HepG2 (cell line): ENCODE measurements around the gene ENDOG. TPM values are rescaled to one million over a fixed set of nuclear protein-coding genes. Genes with fewer than 3 reads are reported as not detected.

ENCODE experiments used
- ATF5 ChIP-seq: sonication (generic); formaldehyde crosslinking; IDR thresholded peaks from 2 replicates; pipeline ENCODE4 v1.4.0; 2020; ENCODE audit warnings: mild to moderate bottlenecking, low read depth, missing genetic modification reagents
- BRD4 ChIP-seq: sonication (generic); formaldehyde crosslinking; IDR thresholded peaks from 2 replicates; pipeline ENCODE4 v1.4.0; 2020; ENCODE audit warnings: missing genetic modification reagents
- CREBL2 ChIP-seq: sonication (generic); formaldehyde crosslinking; IDR thresholded peaks from 2 replicates; pipeline ENCODE4 v1.8.1; 2023; ENCODE audit warnings: missing genetic modification reagents, mild to moderate bottlenecking, borderline replicate concordance
- HDAC1 ChIP-seq: sonication (generic); formaldehyde crosslinking; IDR thresholded peaks from 2 replicates; pipeline ENCODE4 v1.5.1; 2020; ENCODE audit warnings: mild to moderate bottlenecking, missing genetic modification reagents
- IKZF4 ChIP-seq: sonication (generic); formaldehyde crosslinking; IDR thresholded peaks from 2 replicates; pipeline ENCODE4 v1.5.1; 2020; ENCODE audit warnings: borderline replicate concordance, mild to moderate bottlenecking, low read depth, missing genetic modification reagents; ENCODE audit errors: not compliant biosample characterization
- JUND ChIP-seq: sonication (generic); formaldehyde crosslinking; IDR thresholded peaks from 2 replicates; pipeline ENCODE4 v1.8.0; 2022; ENCODE audit warnings: mild to moderate bottlenecking, missing genetic modification reagents
- LBX2 ChIP-seq: sonication (generic); formaldehyde crosslinking; IDR thresholded peaks from 2 replicates; pipeline ENCODE4 v1.5.0; 2020; ENCODE audit warnings: missing genetic modification reagents, mild to moderate bottlenecking, borderline replicate concordance
- MAF1 ChIP-seq: sonication (generic); formaldehyde crosslinking; IDR thresholded peaks from 2 replicates; pipeline ENCODE4 v1.5.0; 2020; ENCODE audit warnings: missing genetic modification reagents, borderline replicate concordance
- TBL1XR1 ChIP-seq: fragments of 150-350 bp; IDR thresholded peaks from 2 replicates; pipeline ENCODE4 v1.6.1; 2014; ENCODE audit warnings: borderline replicate concordance, low read length; ENCODE audit not compliant: partially characterized antibody
- ZBTB20 ChIP-seq: sonication (generic); formaldehyde crosslinking; IDR thresholded peaks from 2 replicates; pipeline ENCODE4 v1.8.1; 2023; ENCODE audit warnings: missing genetic modification reagents, low read depth, mild to moderate bottlenecking, borderline replicate concordance
- ZBTB40 ChIP-seq, 2 experiments: fragments of 450-650 bp in 1 of 2; sonication (generic) in 1 of 2; formaldehyde crosslinking in 1 of 2; IDR thresholded peaks; 2 replicates each; pipeline versions ENCODE4 v1.6.1 to v1.8.0; 2016 to 2022; ENCODE audit warnings: antibody characterized with exemption in 1 of 2, mild to moderate bottlenecking in 1 of 2, missing genetic modification reagents in 1 of 2
- ZKSCAN5 ChIP-seq: sonication (generic); formaldehyde crosslinking; IDR thresholded peaks from 2 replicates; pipeline ENCODE4 v1.5.1; 2020; ENCODE audit warnings: mild to moderate bottlenecking, missing genetic modification reagents
- ZNF362 ChIP-seq: sonication (generic); formaldehyde crosslinking; IDR thresholded peaks from 2 replicates; pipeline ENCODE4 v1.4.0; 2020; ENCODE audit warnings: missing genetic modification reagents, mild to moderate bottlenecking, borderline replicate concordance
- ZNF530 ChIP-seq: sonication (generic); formaldehyde crosslinking; IDR thresholded peaks from 2 replicates; pipeline ENCODE4 v1.5.0; 2020; ENCODE audit warnings: low read depth, mild to moderate bottlenecking, missing genetic modification reagents
- polyA plus RNA-seq, 8 experiments: library from polyadenylated mRNA; depleted of rRNA in 3 of 8; stranded (reverse) in 7 of 8; unstranded in 1 of 8; fragments of >200 nt; fragmentation: Illumina TruSeq in 4 of 8; extraction: Trizol in 4 of 8; gene quantifications; 2 replicates each; pipeline versions ENCODE4 v1.2.1 to v1.2.3, GENCODE V29; 2011 to 2016; ENCODE audit warnings: low read depth in 4 of 8, missing spikeins in 1 of 8, mixed read lengths in 1 of 8; ENCODE audit not compliant: insufficient read depth in 1 of 8
- total RNA-seq, 5 experiments: library from RNA; depleted of rRNA; stranded (reverse); fragments of >200 nt; fragmentation: Illumina TruSeq; extraction: Trizol; gene quantifications; 2 replicates each; pipeline ENCODE4 v1.2.3, GENCODE V29; 2016; ENCODE audit warnings: low read depth in 1 of 5

Gene ENDOG
- total and polyA plus RNA-seq, 2 of the 13 experiments (the other 11 are each of a cell fraction or from before 2014, with no cell fraction given), result 26.3 to 28.8 TPM

GRCh38 chr9:128771745-128772519, 46.4 kb upstream of the ENDOG start, which contains the start of gene ZER1 (continued):
- TF ChIP-seq CREBL2 (CRISPR knock-in tag) (peak; percentile 78; the same call in 1 of the 2 replicates), MAF1 (CRISPR knock-in tag) (no peak; the same call in 1 of the 2 replicates), LBX2 (CRISPR knock-in tag) (no peak), ZBTB20 (CRISPR knock-in tag) (no peak), TBL1XR1 (peak; percentile 40), ATF5 (CRISPR knock-in tag) (no peak), BRD4 (CRISPR knock-in tag) (0 out of 2 replicates have a peak, but pooled peaks have one; percentile 39), ZNF530 (CRISPR knock-in tag) (no peak), ZNF362 (CRISPR knock-in tag) (no peak; the same call in 1 of the 2 replicates), HDAC1 (CRISPR knock-in tag) (peak; percentile 85), ZBTB40 (IDR thresholded peaks at IDR 0.05) (peak; percentile 73), ZBTB40 (CRISPR knock-in tag; IDR thresholded peaks at IDR 0.05) (peak; percentile 64; the same call in 1 of the 2 replicates), ZKSCAN5 (CRISPR knock-in tag) (no peak), JUND (CRISPR knock-in tag) (0 out of 2 replicates have a peak, but pooled peaks have one; percentile 51), IKZF4 (CRISPR knock-in tag) (peak; percentile 55)
